Gastrocnemius medialis (tissue), 4 donors: ENCODE data around the gene SORBS1.

Experiments
- CTCF ChIP-seq, 5 experiments: fragments of 450-650 bp in 3 of 5; fragments of 200-600 bp in 2 of 5; sonication (generic) in 2 of 5; IDR thresholded peaks in 4 of 5; conservative IDR thresholded peaks in 1 of 5; 1 replicate in 4 of 5; 2 replicates in 1 of 5; pipeline ENCODE4 v1.5.1; 2016 to 2019; ENCODE audit warnings: antibody characterized with exemption in 5 of 5, mild to moderate bottlenecking in 3 of 5, moderate library complexity in 3 of 5
- POLR2A ChIP-seq, 2 donors: fragments of 450-650 bp; IDR thresholded peaks; one replicate each; pipeline ENCODE4 v1.6.1; 2017; ENCODE audit warnings: antibody characterized with exemption in 2 of 2, mild to moderate bottlenecking in 2 of 2, moderate library complexity in 2 of 2

GRCh38 chr10:95536894-95537541, 24.2 kb downstream of the SORBS1 start:
- TF ChIP-seq CTCF (IDR thresholded peaks at IDR 0.05 in 4 of 5, conservative IDR thresholded peaks at IDR 0.05 in 1 of 5) (no peak), POLR2A (IDR thresholded peaks at IDR 0.05) (no peak)
